22Rv1 (cell line): ENCODE results near the gene FAM120A.
"Not testable (repeated sequence)": the region's sequence is repeated elsewhere in the genome, so short reads cannot be mapped to it uniquely, and the experiment has no call there.

Experiments used
- H3K27ac ChIP-seq: fragments of 450-650 bp; 2 replicates; pipeline ENCODE4 v1.5.1; 2017
- ZFX ChIP-seq: fragments of 450-650 bp; IDR thresholded peaks from 2 replicates; pipeline ENCODE4 v1.6.1; 2017; ENCODE audit warnings: antibody characterized with exemption, borderline replicate concordance
- TF ChIP-seq, protein P1 (sequence below): fragments of 450-650 bp; IDR thresholded peaks from 2 replicates; pipeline ENCODE4 v1.5.1; 2017; ENCODE audit warnings: mild to moderate bottlenecking

FAM120A gene

DNA sequence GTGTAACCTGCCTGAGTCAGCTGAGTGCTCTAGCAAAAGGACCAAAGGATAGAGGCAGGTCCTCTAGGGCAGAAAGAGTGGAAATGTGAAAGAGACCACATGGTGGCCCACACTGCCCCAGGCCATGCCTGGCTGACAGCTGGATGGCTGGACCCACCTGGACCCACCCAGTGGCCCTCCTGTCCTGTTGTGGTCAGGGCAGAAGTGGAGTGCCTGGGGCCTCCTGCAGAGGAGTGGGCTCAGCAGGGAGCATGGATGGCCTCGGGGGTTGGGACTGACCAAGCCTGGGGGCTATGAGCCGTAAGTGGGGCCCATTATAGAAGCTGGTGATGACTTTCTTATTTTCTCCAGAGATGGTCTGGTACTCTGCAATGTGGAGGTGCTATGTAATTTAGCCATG lies 57.6 kb downstream of the FAM120A start:
- TF ChIP-seq, protein P1, sequence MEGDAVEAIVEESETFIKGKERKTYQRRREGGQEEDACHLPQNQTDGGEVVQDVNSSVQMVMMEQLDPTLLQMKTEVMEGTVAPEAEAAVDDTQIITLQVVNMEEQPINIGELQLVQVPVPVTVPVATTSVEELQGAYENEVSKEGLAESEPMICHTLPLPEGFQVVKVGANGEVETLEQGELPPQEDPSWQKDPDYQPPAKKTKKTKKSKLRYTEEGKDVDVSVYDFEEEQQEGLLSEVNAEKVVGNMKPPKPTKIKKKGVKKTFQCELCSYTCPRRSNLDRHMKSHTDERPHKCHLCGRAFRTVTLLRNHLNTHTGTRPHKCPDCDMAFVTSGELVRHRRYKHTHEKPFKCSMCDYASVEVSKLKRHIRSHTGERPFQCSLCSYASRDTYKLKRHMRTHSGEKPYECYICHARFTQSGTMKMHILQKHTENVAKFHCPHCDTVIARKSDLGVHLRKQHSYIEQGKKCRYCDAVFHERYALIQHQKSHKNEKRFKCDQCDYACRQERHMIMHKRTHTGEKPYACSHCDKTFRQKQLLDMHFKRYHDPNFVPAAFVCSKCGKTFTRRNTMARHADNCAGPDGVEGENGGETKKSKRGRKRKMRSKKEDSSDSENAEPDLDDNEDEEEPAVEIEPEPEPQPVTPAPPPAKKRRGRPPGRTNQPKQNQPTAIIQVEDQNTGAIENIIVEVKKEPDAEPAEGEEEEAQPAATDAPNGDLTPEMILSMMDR, result no peak
- no peak for TF ChIP-seq ZFX
- no peak overlapping the region for H3K27ac ChIP-seq

DNA sequence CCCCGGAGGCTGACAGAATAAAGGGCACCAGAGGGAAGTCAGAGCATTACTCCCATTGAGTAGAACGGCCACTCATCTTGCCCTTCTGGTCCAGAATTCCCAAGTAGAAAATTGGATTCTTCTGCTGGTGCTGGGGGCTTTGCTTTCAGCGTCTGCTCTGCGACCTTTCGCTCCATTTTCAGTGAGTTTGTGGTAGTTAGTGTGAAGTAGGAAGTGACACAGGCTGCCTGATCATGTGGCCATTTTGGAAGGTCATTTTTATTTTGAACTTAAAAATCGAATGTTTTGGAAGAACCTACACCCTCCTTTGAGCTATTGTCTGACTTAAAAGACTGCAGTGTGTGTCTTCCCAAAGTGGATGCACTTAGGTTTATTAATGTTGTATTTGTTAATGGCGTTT lies 58.6 kb downstream of the FAM120A start:
- no peak for TF ChIP-seq ZFX
- TF ChIP-seq, protein P1, result no peak
- no peak overlapping the region for H3K27ac ChIP-seq

DNA sequence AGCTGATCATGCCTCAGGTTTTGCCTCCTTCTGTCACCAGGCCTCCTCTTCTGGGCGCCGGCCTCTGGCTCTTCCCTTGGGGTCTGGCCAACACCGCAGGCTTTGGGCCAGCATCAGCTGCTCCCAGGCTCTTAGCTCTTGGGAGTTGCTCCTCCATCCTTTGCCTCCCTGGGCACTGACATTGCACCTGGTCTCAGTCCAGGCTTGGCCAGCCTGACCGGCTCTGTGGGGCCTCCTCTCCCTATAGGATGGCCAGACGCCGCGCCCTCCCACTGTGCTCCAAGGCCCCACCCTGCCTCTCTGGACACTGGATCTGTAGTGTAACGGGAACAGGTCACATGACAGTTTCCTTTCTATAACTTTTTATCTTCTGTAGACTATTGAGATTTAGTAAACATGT lies 59.7 kb downstream of the FAM120A start:
- H3K27ac ChIP-seq, result not testable (repeated sequence)

DNA sequence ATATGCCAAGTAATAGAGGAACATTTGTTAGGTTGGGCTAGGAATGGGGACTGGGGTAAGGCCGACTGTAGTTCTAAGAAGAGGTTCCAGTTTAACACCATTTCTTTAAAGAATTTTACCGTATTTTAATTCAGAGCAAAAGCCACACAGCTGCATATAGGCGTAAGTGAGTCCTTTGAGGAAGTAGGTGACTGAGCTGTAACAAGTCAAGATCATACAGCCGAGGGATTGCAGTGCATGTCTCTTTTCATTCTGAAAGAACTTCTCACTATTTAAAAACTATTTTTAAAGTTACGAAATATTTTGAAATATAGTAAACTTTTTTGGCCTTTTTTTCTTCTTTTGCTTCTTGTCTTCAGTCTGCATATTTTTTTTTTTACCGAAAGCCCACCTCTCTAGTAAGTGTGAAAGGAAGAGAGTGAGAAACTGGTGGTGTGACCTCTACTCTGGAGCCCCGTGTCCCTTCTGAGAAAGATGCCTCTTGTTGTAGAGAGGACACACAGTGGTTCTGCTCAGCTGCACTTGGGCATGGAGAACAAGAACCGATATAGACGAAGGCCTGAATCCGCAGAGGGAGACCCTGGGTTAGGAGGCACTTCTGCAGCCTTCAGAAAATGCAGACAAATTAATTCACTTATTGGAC lies 60.8 kb downstream of the FAM120A start:
- H3K27ac ChIP-seq, result not testable (repeated sequence)

DNA sequence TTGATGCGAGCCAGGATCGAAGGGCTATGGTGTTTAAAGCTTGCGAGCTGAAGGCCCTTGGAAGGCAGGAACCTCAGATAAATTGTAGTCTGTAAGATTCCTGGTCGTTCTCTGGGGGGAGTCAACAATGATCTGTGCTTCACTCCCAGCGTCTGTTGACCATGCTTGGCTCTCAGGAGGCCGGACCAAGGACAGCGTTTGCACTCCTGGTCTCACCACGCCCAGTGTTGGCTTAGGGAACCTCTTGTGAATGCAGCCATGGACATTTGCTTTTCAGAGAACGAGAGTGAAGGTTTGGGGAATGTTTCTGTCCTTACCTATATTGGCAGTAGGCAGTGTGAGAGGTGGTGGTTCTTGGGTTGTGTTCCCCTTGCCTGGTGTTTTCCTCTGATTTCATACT lies 62.1 kb downstream of the FAM120A start:
- H3K27ac ChIP-seq, result no peak overlapping the region
- no peak for TF ChIP-seq ZFX

DNA sequence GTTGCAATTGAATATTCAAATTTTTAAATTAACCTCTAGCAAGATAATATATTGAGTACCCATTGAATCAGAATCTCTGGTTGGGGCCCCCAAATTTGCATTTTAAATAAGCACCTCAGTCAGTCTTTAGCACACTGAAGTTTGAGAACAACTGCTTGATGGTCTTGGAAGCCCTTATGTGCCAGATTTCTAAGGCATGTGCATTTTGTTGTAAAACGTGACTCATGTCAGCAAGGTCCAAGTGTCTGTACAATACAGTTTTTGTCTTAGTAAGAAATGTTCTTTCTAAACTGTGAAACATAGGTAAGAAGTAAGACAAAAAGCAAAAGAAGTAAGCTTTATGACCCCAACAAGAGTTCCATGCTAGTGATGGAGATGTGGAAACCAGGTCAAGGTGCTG lies 65.8 kb downstream of the FAM120A start:
- H3K27ac ChIP-seq, result no peak overlapping the region
- TF ChIP-seq ZFX, result no peak
- TF ChIP-seq, protein P1, result no peak

DNA sequence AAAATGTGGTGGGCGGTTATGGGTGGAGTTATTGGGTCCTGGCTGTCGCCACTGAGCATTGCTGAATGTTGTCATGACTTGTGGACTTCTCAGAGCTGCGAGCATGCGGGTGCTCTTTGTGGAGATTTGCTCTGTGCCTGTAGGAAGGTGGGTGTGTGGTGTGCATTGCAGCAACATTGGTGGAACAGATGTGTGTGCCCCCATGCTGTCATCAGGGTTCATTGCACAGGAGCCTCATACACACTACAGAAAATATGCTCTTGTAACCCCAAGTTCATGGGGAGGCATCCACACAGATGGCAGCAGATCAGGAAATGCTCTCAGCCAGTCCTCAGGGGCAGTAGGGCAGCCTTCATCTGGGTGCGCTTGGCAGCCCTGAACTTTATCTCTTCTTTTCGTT lies 69.0 kb downstream of the FAM120A start:
- TF ChIP-seq ZFX, result no peak
- TF ChIP-seq, protein P1, result no peak
- no peak overlapping the region for H3K27ac ChIP-seq

DNA sequence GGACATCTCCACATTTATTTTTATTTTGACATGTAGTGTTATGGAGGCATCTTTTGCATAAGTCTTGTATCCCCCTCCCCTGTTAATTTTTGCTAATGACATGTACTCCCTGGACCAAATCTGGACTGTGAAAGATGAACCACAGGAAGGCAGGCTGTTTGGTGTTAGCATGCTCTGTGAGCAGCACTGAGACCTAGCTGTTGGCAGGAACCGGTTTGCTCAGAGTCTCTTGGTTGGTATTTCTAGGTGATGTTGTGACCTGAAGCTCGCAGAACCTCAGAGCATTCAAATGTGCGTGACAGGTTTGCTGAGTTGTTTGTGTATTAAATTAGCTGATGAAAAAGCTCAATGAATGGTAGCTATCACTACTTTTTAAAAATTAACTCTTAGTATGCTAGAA lies 71.3 kb downstream of the FAM120A start:
- no peak overlapping the region for H3K27ac ChIP-seq
- TF ChIP-seq ZFX, result no peak
- TF ChIP-seq, protein P1, result no peak

DNA sequence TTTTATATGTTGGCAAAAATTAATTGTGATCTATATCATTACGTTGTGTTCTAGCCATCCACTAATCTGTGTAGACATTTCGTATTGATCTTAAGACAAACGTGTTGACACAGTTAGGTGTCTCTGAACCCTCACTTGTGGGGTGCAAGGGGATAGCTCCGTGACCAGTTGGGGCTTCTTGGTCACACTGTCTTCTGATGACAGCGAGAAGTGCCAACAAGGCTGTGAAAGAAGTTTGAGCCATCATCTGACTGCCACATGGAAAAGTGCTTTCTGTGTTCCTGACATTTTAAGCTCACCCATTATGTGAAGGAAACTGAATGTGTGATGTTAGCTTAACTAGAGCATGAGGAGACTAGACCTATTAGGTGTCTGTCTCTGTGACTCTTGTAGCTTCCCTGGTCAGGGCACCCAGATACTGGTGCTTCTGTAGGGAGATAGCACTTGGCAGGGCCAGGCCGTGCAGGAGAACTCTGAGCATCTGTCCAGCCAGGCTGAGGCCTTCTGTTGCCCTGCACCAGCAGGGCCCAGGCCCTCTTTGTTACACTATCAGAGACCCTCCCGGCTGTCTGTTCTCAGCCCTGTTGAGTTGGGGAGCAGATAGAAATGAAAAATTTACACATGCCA lies 72.1 kb downstream of the FAM120A start:
- no peak overlapping the region for H3K27ac ChIP-seq
- TF ChIP-seq, protein P1, result no peak
- no peak for TF ChIP-seq ZFX
